Measurements from ENCODE around the gene PLPPR3.

- TF ChIP-seq REST (IDR thresholded peaks at IDR 0.05; ENCODE audit: insufficient read depth in 1 of 2, low read depth in 2 of 2, low read length in 2 of 2) (no peak), POLR2AphosphoS5 (IDR thresholded peaks at IDR 0.05; ENCODE audit: low read depth, low read length) (no peak), TAF1 (IDR thresholded peaks at IDR 0.05; ENCODE audit: borderline replicate concordance, insufficient read depth, low read length) (no peak), SIN3A (IDR thresholded peaks at IDR 0.05; ENCODE audit: borderline replicate concordance, insufficient read depth, low read length) (no peak), FOXP2 (optimal IDR thresholded peaks at IDR 0.05; ENCODE audit: borderline replicate concordance, extremely low read depth, extremely low read length, insufficient read depth) (no peak)
Measured at GRCh38 chr19:784541-784940, 37.2 kb downstream of the PLPPR3 start.

Data from PFSK-1 (cell line).